Liver (tissue), 9 donors: ENCODE data around the gene MAPKBP1. TPM values are rescaled to one million over a fixed set of nuclear protein-coding genes. Genes with fewer than 3 reads are reported as not detected.

Experiments used
- DNase-seq: peaks from one replicate; pipeline ENCODE4 v3.0.0-alpha.2; 2017; ENCODE audit warnings: low spot score
- H3K27ac ChIP-seq, 2 donors: one replicate each; pipeline ENCODE4 v1.7.0; 2013; ENCODE audit warnings: inconsistent platforms in 2 of 2, low read length in 2 of 2, control low read depth in 1 of 2, low read depth in 1 of 2, mild to moderate bottlenecking in 1 of 2
- H3K27me3 ChIP-seq, 4 donors: one replicate each; pipeline versions ENCODE4 v1.6.1 to v1.7.0; 2013; ENCODE audit warnings: low read length in 3 of 4, inconsistent platforms in 1 of 4, mild to moderate bottlenecking in 1 of 4, moderate library complexity in 1 of 4; ENCODE audit not compliant: control insufficient read depth in 4 of 4, insufficient read depth in 4 of 4
- H3K36me3 ChIP-seq, 4 donors: one replicate each; pipeline versions ENCODE4 v1.6.1 to v1.7.0; 2013; ENCODE audit warnings: low read length in 3 of 4, mild to moderate bottlenecking in 3 of 4, low read depth in 1 of 4, moderate library complexity in 1 of 4; ENCODE audit not compliant: control insufficient read depth in 4 of 4, insufficient read depth in 3 of 4
- H3K4me1 ChIP-seq, 4 donors: one replicate each; pipeline versions ENCODE4 v1.6.1 to v1.7.0; 2013; ENCODE audit warnings: low read length in 3 of 4, mild to moderate bottlenecking in 3 of 4, moderate library complexity in 1 of 4; ENCODE audit not compliant: control insufficient read depth in 4 of 4, insufficient read depth in 4 of 4
- H3K4me3 ChIP-seq, 3 donors: one replicate each; pipeline versions ENCODE4 v1.6.1 to v1.7.0; 2013; ENCODE audit warnings: low read length in 3 of 3, control low read depth in 1 of 3, low read depth in 1 of 3, mild to moderate bottlenecking in 1 of 3
- H3K9ac ChIP-seq, 2 donors: one replicate each; pipeline ENCODE4 v1.7.0; 2013; ENCODE audit warnings: low read length in 2 of 2, mild to moderate bottlenecking in 2 of 2, moderate library complexity in 2 of 2, control low read depth in 1 of 2, low read depth in 1 of 2
- H3K9me3 ChIP-seq, 4 donors: one replicate each; pipeline versions ENCODE4 v1.6.1 to v1.7.0; 2013; ENCODE audit warnings: low read length in 3 of 4; ENCODE audit not compliant: control insufficient read depth in 4 of 4
- EGR1 ChIP-seq, 2 donors: IDR thresholded peaks; 2 replicates each; pipeline ENCODE4 v1.6.1; 2016 to 2018; ENCODE audit warnings: antibody characterized with exemption in 2 of 2, low read depth in 2 of 2
- FOXA1 ChIP-seq: IDR thresholded peaks from 2 replicates; pipeline ENCODE4 v1.6.1; 2016; ENCODE audit warnings: antibody characterized with exemption
- FOXA2 ChIP-seq: IDR thresholded peaks from 2 replicates; pipeline ENCODE4 v1.6.1; 2016; ENCODE audit warnings: antibody characterized with exemption
- GABPA ChIP-seq, 2 donors: IDR thresholded peaks in 1 of 2; conservative IDR thresholded peaks in 1 of 2; 2 replicates each; pipeline ENCODE4 v1.6.1; 2016; ENCODE audit warnings: antibody characterized with exemption in 2 of 2, mild to moderate bottlenecking in 1 of 2, moderate library complexity in 1 of 2
- HNF4A ChIP-seq, 2 donors: conservative IDR thresholded peaks; 2 replicates each; pipeline ENCODE4 v1.6.1; 2016; ENCODE audit warnings: antibody characterized with exemption in 2 of 2, mild to moderate bottlenecking in 2 of 2
- HNF4G ChIP-seq: IDR thresholded peaks from 2 replicates; pipeline ENCODE4 v1.6.1; 2016; ENCODE audit warnings: antibody characterized with exemption
- MAX ChIP-seq: IDR thresholded peaks from 2 replicates; pipeline ENCODE4 v1.6.1; 2016; ENCODE audit warnings: antibody characterized with exemption
- RAD21 ChIP-seq, 2 donors: IDR thresholded peaks; 2 replicates each; pipeline ENCODE4 v1.6.1; 2016; ENCODE audit warnings: antibody characterized with exemption in 2 of 2, mild to moderate bottlenecking in 2 of 2
- RXRA ChIP-seq, 2 donors: IDR thresholded peaks; 2 replicates each; pipeline ENCODE4 v1.6.1; 2017 to 2018; ENCODE audit warnings: antibody characterized with exemption in 2 of 2, mild to moderate bottlenecking in 1 of 2
- YY1 ChIP-seq: IDR thresholded peaks from 2 replicates; pipeline ENCODE4 v1.6.1; 2016; ENCODE audit warnings: antibody characterized with exemption, mild to moderate bottlenecking
- ZBTB33 ChIP-seq: IDR thresholded peaks from 2 replicates; pipeline ENCODE4 v1.6.1; 2016; ENCODE audit warnings: antibody characterized with exemption
- WGBS: extraction: QIAGEN DNeasy Blood & Tissue Kit; methylation state at CpG from one replicate; pipeline ENCODE4 v1.1.7; 2013; 5-methylcytosine and 5-hydroxymethylcytosine counted together
- polyA plus RNA-seq, 2 donors: library from polyadenylated mRNA; stranded (reverse) in 1 of 2; unstranded in 1 of 2; fragments of 200-250 nt in 1 of 2; fragments of >200 nt in 1 of 2; fragmentation: Nextera tagmentation in 1 of 2; extraction: Ambion mirVana in 1 of 2; gene quantifications; one replicate each; pipeline versions ENCODE4 v1.2.1 to v1.2.3, GENCODE V29; 2013 to 2015
- total RNA-seq, 2 donors: library from RNA; depleted of rRNA; stranded (reverse); fragments of >200 nt; gene quantifications; one replicate each; pipeline ENCODE4 v1.2.3, GENCODE V29; 2014
- TF ChIP-seq, protein P1 (sequence below): IDR thresholded peaks from 2 replicates; pipeline ENCODE4 v1.6.1; 2016; ENCODE audit warnings: antibody characterized with exemption
- TF ChIP-seq, protein P2 (sequence below): fragments of 150-350 bp; IDR thresholded peaks from 2 replicates; pipeline ENCODE4 v1.5.1; 2017; ENCODE audit warnings: improper control_type of control experiment, low read depth, low read length; ENCODE audit not compliant: missing input control
- donor health status: healthy.
- donor health status: healthy.
- donor health status: healthy.
- donor health status: healthy.
- donor health status: healthy.

MAPKBP1 gene
- total and polyA plus RNA-seq, 4 donors, result 0.89 to 10.3 (median 2.7) TPM

DNA sequence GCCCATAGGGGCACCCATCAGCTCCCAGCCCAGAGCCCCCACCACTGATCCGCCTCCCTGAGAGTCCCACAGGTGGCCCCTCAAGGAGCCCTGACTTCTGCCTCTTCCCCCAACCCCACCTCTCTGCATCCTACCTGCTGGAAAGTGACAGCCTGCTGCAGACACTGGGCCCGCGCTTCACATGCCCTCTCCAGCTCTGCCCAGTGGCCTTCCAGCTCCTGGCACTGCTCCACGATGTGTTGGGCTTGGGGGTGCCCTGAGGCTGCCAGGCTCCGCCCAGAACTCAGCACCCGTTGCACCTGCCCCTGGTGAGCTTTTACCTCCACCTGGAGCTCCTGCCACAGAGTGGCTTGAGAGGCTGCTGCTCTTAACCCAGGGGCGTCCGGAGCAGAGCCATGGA, 99.4 kb downstream of the MAPKBP1 start:
- Histone ChIP-seq H3K4me1 (peaks cover 0 to 12% (median 7%) of the 10 kb centered on the region in 4 donors), H3K27ac (no peak overlapping the region), H3K9me3 (no peaks in the 10 kb centered on the region), H3K9ac (no peak overlapping the region), H3K27me3 (no peaks in the 10 kb centered on the region), H3K4me3 (no peak overlapping the region), H3K36me3 (no peaks in the 10 kb centered on the region)
- TF ChIP-seq HNF4A (conservative IDR thresholded peaks at IDR 0.05) (no peak), RXRA (IDR thresholded peaks at IDR 0.05) (no peak), FOXA2 (no peak), RAD21 (IDR thresholded peaks at IDR 0.05) (no peak), HNF4G (no peak), MAX (no peak), FOXA1 (no peak), ZBTB33 (no peak), GABPA (IDR thresholded peaks at IDR 0.05 in 1 of 2, conservative IDR thresholded peaks at IDR 0.05 in 1 of 2) (no peak), EGR1 (IDR thresholded peaks at IDR 0.05; ENCODE audit: low read depth in 2 of 2) (no peak)
- TF ChIP-seq, protein P1, sequence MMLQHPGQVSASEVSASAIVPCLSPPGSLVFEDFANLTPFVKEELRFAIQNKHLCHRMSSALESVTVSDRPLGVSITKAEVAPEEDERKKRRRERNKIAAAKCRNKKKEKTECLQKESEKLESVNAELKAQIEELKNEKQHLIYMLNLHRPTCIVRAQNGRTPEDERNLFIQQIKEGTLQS, result no peak
- 89% methylated on average over 8 of the region's 8 CpGs for WGBS
- no peak for DNase-seq

DNA sequence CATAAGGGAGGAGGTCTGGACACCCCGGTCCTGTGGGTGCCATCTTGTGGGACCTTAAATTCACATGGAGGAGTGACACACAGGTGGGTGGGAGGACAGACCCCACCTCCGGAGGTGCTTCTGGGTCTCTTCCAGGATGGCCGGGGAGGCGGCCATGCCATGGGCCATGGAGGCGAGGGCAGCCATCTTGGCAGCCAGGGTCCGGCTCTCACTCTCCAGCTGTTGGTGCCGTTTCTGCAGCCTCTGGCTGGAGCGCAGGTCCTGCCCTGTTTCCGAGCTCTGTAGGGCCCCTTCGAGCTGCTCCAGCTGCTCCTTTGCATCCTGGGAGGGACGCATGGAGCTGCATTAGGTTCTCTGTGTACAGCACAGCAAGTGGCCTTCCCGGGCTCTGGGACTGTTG, 100.5 kb downstream of the MAPKBP1 start:
- Histone ChIP-seq H3K9me3 (no peaks in the 10 kb centered on the region), H3K27ac (no peak overlapping the region), H3K9ac (no peak overlapping the region), H3K27me3 (no peaks in the 10 kb centered on the region), H3K4me1 (peaks cover 0 to 13% (median 7%) of the 10 kb centered on the region in 4 donors), H3K36me3 (no peaks in the 10 kb centered on the region), H3K4me3 (no peak overlapping the region)
- TF ChIP-seq FOXA2 (no peak), HNF4A (conservative IDR thresholded peaks at IDR 0.05) (no peak), YY1 (no peak), RXRA (IDR thresholded peaks at IDR 0.05) (no peak), RAD21 (IDR thresholded peaks at IDR 0.05) (no peak), MAX (no peak), FOXA1 (no peak), HNF4G (no peak)
- TF ChIP-seq, protein P2, sequence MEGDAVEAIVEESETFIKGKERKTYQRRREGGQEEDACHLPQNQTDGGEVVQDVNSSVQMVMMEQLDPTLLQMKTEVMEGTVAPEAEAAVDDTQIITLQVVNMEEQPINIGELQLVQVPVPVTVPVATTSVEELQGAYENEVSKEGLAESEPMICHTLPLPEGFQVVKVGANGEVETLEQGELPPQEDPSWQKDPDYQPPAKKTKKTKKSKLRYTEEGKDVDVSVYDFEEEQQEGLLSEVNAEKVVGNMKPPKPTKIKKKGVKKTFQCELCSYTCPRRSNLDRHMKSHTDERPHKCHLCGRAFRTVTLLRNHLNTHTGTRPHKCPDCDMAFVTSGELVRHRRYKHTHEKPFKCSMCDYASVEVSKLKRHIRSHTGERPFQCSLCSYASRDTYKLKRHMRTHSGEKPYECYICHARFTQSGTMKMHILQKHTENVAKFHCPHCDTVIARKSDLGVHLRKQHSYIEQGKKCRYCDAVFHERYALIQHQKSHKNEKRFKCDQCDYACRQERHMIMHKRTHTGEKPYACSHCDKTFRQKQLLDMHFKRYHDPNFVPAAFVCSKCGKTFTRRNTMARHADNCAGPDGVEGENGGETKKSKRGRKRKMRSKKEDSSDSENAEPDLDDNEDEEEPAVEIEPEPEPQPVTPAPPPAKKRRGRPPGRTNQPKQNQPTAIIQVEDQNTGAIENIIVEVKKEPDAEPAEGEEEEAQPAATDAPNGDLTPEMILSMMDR, result no peak
- TF ChIP-seq, protein P1, result no peak
- 96% methylated on average over 12 of the region's 12 CpGs for WGBS
- no peak for DNase-seq
